ENCODE results near the gene KAZN. TPM values are rescaled to one million over a fixed set of nuclear protein-coding genes. Genes with fewer than 3 reads are reported as not detected.

Gene KAZN
- total RNA-seq, 1 donor from 2014 or later, result 9.4 TPM

GRCh38 chr1:14655385-14655784 is 56.9 kb downstream of the KAZN start:
- H2AFZ ChIP-seq (ENCODE audit: low read depth, low read length), result no peak overlapping the region
- H3K4me3 Mint-ChIP-seq (ENCODE audit: unreplicated experiment), result no peak overlapping the region
- no peak overlapping the region for H3K4me3 ChIP-seq (ENCODE audit: insufficient read depth, low read depth, low read length)
- DNase-seq (ENCODE audit: low read depth) (no peak), FAIRE-seq (no peak)
- no peak overlapping the region for H3K4me2 ChIP-seq (ENCODE audit: low read length)
- no peak overlapping the region for H3K27ac Mint-ChIP-seq (ENCODE audit: unreplicated experiment)
- no peaks in the 10 kb centered on the region for H3K9me3 Mint-ChIP-seq (ENCODE audit: unreplicated experiment)
- H3K4me1 ChIP-seq (ENCODE audit: insufficient read depth, low read length), result no peaks in the 10 kb centered on the region
- peaks cover 6% of the 10 kb centered on the region for H3K27me3 Mint-ChIP-seq (ENCODE audit: low read depth, unreplicated experiment)
- H3K36me3 Mint-ChIP-seq (ENCODE audit: low read depth, unreplicated experiment), result no peaks in the 10 kb centered on the region
- H3K27me3 ChIP-seq (ENCODE audit: insufficient read depth, low read length), result peaks cover 7% of the 10 kb centered on the region
- no peak overlapping the region for H3K9ac ChIP-seq (ENCODE audit: low read length)
- H3K36me3 ChIP-seq (ENCODE audit: insufficient read depth, low read length), result no peaks in the 10 kb centered on the region
- H3K4me1 Mint-ChIP-seq (ENCODE audit: low read depth, unreplicated experiment), result no peaks in the 10 kb centered on the region
- H3K79me2 ChIP-seq (ENCODE audit: insufficient read depth, low read length), result no peaks in the 10 kb centered on the region
- no peak overlapping the region for H3K27ac ChIP-seq (ENCODE audit: low read depth, low read length)
- TF ChIP-seq EZH2 (IDR thresholded peaks at IDR 0.05; ENCODE audit: insufficient read depth, low read length), result no peak
- TF ChIP-seq, protein P1, sequence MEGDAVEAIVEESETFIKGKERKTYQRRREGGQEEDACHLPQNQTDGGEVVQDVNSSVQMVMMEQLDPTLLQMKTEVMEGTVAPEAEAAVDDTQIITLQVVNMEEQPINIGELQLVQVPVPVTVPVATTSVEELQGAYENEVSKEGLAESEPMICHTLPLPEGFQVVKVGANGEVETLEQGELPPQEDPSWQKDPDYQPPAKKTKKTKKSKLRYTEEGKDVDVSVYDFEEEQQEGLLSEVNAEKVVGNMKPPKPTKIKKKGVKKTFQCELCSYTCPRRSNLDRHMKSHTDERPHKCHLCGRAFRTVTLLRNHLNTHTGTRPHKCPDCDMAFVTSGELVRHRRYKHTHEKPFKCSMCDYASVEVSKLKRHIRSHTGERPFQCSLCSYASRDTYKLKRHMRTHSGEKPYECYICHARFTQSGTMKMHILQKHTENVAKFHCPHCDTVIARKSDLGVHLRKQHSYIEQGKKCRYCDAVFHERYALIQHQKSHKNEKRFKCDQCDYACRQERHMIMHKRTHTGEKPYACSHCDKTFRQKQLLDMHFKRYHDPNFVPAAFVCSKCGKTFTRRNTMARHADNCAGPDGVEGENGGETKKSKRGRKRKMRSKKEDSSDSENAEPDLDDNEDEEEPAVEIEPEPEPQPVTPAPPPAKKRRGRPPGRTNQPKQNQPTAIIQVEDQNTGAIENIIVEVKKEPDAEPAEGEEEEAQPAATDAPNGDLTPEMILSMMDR (IDR thresholded peaks at IDR 0.05; ENCODE audit: insufficient read depth, low read depth, low read length), result no peak
- H3K9me3 ChIP-seq (ENCODE audit: insufficient read depth, low read depth, low read length), result no peaks in the 10 kb centered on the region
- no peaks in the 10 kb centered on the region for H4K20me1 ChIP-seq (ENCODE audit: insufficient read depth, low read length)

- no peaks in the 10 kb centered on the region for H3K79me2 ChIP-seq (ENCODE audit: insufficient read depth, low read length)
- DNase-seq (ENCODE audit: low read depth) (no peak), FAIRE-seq (no peak)
- H3K36me3 ChIP-seq (ENCODE audit: insufficient read depth, low read length), result no peaks in the 10 kb centered on the region
- Mint-ChIP-seq H3K27ac (ENCODE audit: unreplicated experiment) (no peak overlapping the region), H3K9me3 (ENCODE audit: unreplicated experiment) (no peaks in the 10 kb centered on the region), H3K4me3 (ENCODE audit: unreplicated experiment) (no peak overlapping the region), H3K4me1 (ENCODE audit: low read depth, unreplicated experiment) (no peaks in the 10 kb centered on the region), H3K27me3 (ENCODE audit: low read depth, unreplicated experiment) (peaks cover 6% of the 10 kb centered on the region), H3K36me3 (ENCODE audit: low read depth, unreplicated experiment) (no peaks in the 10 kb centered on the region)
- H3K27me3 ChIP-seq (ENCODE audit: insufficient read depth, low read length), result peaks cover 2% of the 10 kb centered on the region
- no peaks in the 10 kb centered on the region for H3K9me3 ChIP-seq (ENCODE audit: insufficient read depth, low read depth, low read length)
- no peak for TF ChIP-seq EZH2 (IDR thresholded peaks at IDR 0.05; ENCODE audit: insufficient read depth, low read length)
- TF ChIP-seq, protein P1 (IDR thresholded peaks at IDR 0.05; ENCODE audit: insufficient read depth, low read depth, low read length), result no peak
- no peak overlapping the region for H2AFZ ChIP-seq (ENCODE audit: low read depth, low read length)
- no peak overlapping the region for H3K4me3 ChIP-seq (ENCODE audit: insufficient read depth, low read depth, low read length)
- H3K9ac ChIP-seq (ENCODE audit: low read length), result no peak overlapping the region
- no peaks in the 10 kb centered on the region for H4K20me1 ChIP-seq (ENCODE audit: insufficient read depth, low read length)
- no peak overlapping the region for H3K4me2 ChIP-seq (ENCODE audit: low read length)
- H3K4me1 ChIP-seq (ENCODE audit: insufficient read depth, low read length), result no peaks in the 10 kb centered on the region
- H3K27ac ChIP-seq (ENCODE audit: low read depth, low read length), result no peak overlapping the region
Observed at GRCh38 chr1:14656384-14656937, 58.0 kb downstream of the KAZN start.

DNA sequence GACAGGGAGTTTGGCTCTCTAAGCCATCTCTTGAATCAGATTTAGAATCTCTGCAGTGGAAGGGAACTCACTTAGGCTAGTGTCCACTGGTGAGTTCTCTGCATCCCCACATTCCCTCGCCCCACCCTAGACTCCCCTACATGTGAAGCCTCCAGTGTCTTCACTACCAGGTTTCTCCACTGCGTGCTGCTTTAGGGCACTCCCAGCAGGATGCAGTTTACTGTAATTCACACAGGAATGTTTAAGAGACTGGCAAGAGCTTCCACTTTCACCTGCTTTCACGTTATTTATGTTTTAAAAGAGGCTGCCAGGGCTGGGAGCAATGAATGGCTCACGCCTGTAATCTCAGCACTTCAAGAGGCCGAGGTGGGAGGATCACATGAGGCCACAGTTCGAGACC is 60.2 kb downstream of the KAZN start:
- no peaks in the 10 kb centered on the region for H3K79me2 ChIP-seq (ENCODE audit: insufficient read depth, low read length)
- Mint-ChIP-seq H3K36me3 (ENCODE audit: low read depth, unreplicated experiment) (no peaks in the 10 kb centered on the region), H3K27me3 (ENCODE audit: low read depth, unreplicated experiment) (peaks cover 6% of the 10 kb centered on the region), H3K4me3 (ENCODE audit: unreplicated experiment) (no peak overlapping the region), H3K9me3 (ENCODE audit: unreplicated experiment) (no peaks in the 10 kb centered on the region), H3K4me1 (ENCODE audit: low read depth, unreplicated experiment) (no peaks in the 10 kb centered on the region), H3K27ac (ENCODE audit: unreplicated experiment) (no peak overlapping the region)
- no peaks in the 10 kb centered on the region for H3K36me3 ChIP-seq (ENCODE audit: insufficient read depth, low read length)
- no peak overlapping the region for H3K4me2 ChIP-seq (ENCODE audit: low read length)
- H3K9me3 ChIP-seq (ENCODE audit: insufficient read depth, low read depth, low read length), result no peaks in the 10 kb centered on the region
- TF ChIP-seq, protein P1 (IDR thresholded peaks at IDR 0.05; ENCODE audit: insufficient read depth, low read depth, low read length), result no peak
- no peak for TF ChIP-seq EZH2 (IDR thresholded peaks at IDR 0.05; ENCODE audit: insufficient read depth, low read length)
- H3K4me3 ChIP-seq (ENCODE audit: insufficient read depth, low read depth, low read length), result no peak overlapping the region
- no peaks in the 10 kb centered on the region for H4K20me1 ChIP-seq (ENCODE audit: insufficient read depth, low read length)
- no peaks in the 10 kb centered on the region for H3K4me1 ChIP-seq (ENCODE audit: insufficient read depth, low read length)
- no peak for FAIRE-seq
- no peak overlapping the region for H3K27ac ChIP-seq (ENCODE audit: low read depth, low read length)
- no peak overlapping the region for H3K9ac ChIP-seq (ENCODE audit: low read length)
- no peak for DNase-seq (ENCODE audit: low read depth)
- no peak overlapping the region for H2AFZ ChIP-seq (ENCODE audit: low read depth, low read length)
- H3K27me3 ChIP-seq (ENCODE audit: insufficient read depth, low read length), result peaks cover 2% of the 10 kb centered on the region
